ENCODE measurements around the gene MOG. TPM values are rescaled to one million over a fixed set of nuclear protein-coding genes. Genes with fewer than 3 reads are reported as not detected.

The MOG gene
- total and polyA plus RNA-seq, 2 donors (not counting 1 experiment from before 2014, with no cell fraction given), result not detected

DNA sequence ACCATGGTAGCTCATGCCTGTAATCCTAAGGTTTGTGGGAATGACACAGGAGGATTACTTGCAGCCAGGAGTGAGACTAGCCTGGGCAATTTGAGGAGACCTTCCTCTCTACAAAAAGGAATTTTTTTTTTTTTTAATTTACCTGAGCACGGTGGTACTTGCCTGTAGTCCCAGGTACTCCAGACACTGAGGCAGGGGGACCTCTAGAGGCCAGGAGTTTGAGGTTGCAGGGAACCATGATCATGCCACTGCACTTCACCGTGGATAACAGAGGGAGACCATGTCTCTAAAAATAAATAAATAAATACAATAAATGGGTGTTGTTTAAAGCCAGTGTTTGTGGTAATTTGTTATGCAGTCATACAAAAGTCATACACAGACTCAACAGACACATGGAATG lies 64.0 kb downstream of the MOG start:
- intact Hi-C loops (cut with micrococcal nuclease), result loop anchor here (5.0 kb wide), 4 partner anchors 69 to 346 kb away; partner anchors contain the start of genes HLA-A and PPP1R11

More for the DNA sequence above, 64.0 kb downstream of the MOG start:
- Histone ChIP-seq H3K79me2 (ENCODE audit: control insufficient read depth, insufficient read depth, low read length) (peaks cover 45% of the 10 kb centered on the region), H3K9ac (ENCODE audit: low read length) (no peak overlapping the region), H3K4me1 (ENCODE audit: control insufficient read depth in 2 of 2, insufficient read depth in 2 of 2, low read length in 2 of 2) (peaks cover 21 to 28% of the 10 kb centered on the region in 2 donors), H3K36me3 (replicated peaks in 1 of 2; ENCODE audit: control extremely low read depth in 1 of 2, control insufficient read depth in 1 of 2, extremely low read depth in 1 of 2, insufficient read depth in 2 of 2, low read length in 1 of 2) (peaks cover 0 to 22% of the 10 kb centered on the region in 2 experiments), H3K4me3 (ENCODE audit: control extremely low read depth in 1 of 5, extremely low read depth in 1 of 5, insufficient read depth in 1 of 5, low read depth in 2 of 5, low read length in 4 of 5) (no peak overlapping the region), H3K27me3 (replicated peaks in 1 of 4; ENCODE audit: control extremely low read depth in 1 of 4, control insufficient read depth in 3 of 4, insufficient read depth in 4 of 4, low read length in 3 of 4) (no peaks in the 10 kb centered on the region), H2AFZ (ENCODE audit: insufficient read depth, low read depth, low read length, poor library complexity, severe bottlenecking) (no peak overlapping the region), H4K20me1 (ENCODE audit: control insufficient read depth, insufficient read depth, low read length, poor library complexity, severe bottlenecking) (peaks cover 24% of the 10 kb centered on the region), H3K9me3 (ENCODE audit: control extremely low read depth in 1 of 3, control insufficient read depth in 2 of 3, insufficient read depth in 1 of 3, low read length in 2 of 3) (no peaks in the 10 kb centered on the region), H3K4me2 (replicated peaks; ENCODE audit: low read depth, low read length, poor library complexity, severe bottlenecking) (no peak overlapping the region), H3K27ac (ENCODE audit: low read length in 2 of 2) (no peak overlapping the region)
- no peaks in the 10 kb centered on the region for H3K27me3 Mint-ChIP-seq
- no peak overlapping the region for H3K27ac Mint-ChIP-seq
- H3K9me3 Mint-ChIP-seq (ENCODE audit: insufficient read depth), result no peaks in the 10 kb centered on the region
- DNase-seq, result no peak
- H3K4me1 Mint-ChIP-seq, result peaks cover 31% of the 10 kb centered on the region
- ChIA-PET POLR2A (interaction anchor here (0.6 kb wide), 1 partner anchor 1322 kb away, joined by 3 read pairs; no protein-coding TSS in a partner anchor), CTCF (interaction anchor here (0.7 kb wide), 1 partner anchor 22 kb away, joined by 3 read pairs; no protein-coding TSS in a partner anchor)
- no peak overlapping the region for H3K4me3 Mint-ChIP-seq
- 43% methylated on average over 1 of the region's 2 CpGs for WGBS (ENCODE audit: insufficient coverage)
- no peak for ATAC-seq (ENCODE audit: low read depth)
- TF ChIP-seq, protein P1, sequence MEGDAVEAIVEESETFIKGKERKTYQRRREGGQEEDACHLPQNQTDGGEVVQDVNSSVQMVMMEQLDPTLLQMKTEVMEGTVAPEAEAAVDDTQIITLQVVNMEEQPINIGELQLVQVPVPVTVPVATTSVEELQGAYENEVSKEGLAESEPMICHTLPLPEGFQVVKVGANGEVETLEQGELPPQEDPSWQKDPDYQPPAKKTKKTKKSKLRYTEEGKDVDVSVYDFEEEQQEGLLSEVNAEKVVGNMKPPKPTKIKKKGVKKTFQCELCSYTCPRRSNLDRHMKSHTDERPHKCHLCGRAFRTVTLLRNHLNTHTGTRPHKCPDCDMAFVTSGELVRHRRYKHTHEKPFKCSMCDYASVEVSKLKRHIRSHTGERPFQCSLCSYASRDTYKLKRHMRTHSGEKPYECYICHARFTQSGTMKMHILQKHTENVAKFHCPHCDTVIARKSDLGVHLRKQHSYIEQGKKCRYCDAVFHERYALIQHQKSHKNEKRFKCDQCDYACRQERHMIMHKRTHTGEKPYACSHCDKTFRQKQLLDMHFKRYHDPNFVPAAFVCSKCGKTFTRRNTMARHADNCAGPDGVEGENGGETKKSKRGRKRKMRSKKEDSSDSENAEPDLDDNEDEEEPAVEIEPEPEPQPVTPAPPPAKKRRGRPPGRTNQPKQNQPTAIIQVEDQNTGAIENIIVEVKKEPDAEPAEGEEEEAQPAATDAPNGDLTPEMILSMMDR (IDR thresholded peaks at IDR 0.05), result no peak
- no peak for TF ChIP-seq EZH2 (IDR thresholded peaks at IDR 0.05; ENCODE audit: borderline replicate concordance, insufficient read depth, low read depth, low read length, poor library complexity, severe bottlenecking)

Small RNA genes lying within 50 kb of the gene (small RNA-seq; reads per million reads assigned to genes)
- gene SUMO2P1 (ENCODE audit: insufficient read length, low read depth, low replicate concordance), result not detected

Other genes with a start within 250 kb of the MOG start
- not detected in 2 replicates for gene OR12D1, start 242.2 kb upstream of the MOG start, total RNA-seq
- gene OR12D1, start 242.2 kb upstream of the MOG start, polyA plus RNA-seq, result not detected in 2 replicates
- not detected in 2 replicates for gene OR10C1, start 217.8 kb upstream of the MOG start, total RNA-seq
- not detected in 2 replicates for gene OR10C1, start 217.8 kb upstream of the MOG start, polyA plus RNA-seq
- not detected in 2 replicates for gene OR11A1, start 200.0 kb upstream of the MOG start, total RNA-seq
- gene OR11A1, start 200.0 kb upstream of the MOG start, polyA plus RNA-seq, result not detected in 2 replicates
- gene OR2H1, start 199.9 kb upstream of the MOG start, total RNA-seq, result not detected in 2 replicates
- not detected in 2 replicates for gene OR2H1, start 199.9 kb upstream of the MOG start, polyA plus RNA-seq
- not detected in 2 replicates for gene MAS1L, start 169.1 kb upstream of the MOG start, total RNA-seq
- not detected in 2 replicates for gene MAS1L, start 169.1 kb upstream of the MOG start, polyA plus RNA-seq
- gene UBD, start 97.4 kb upstream of the MOG start, total RNA-seq, result not detected in 2 replicates
- not detected in 2 replicates for gene UBD, start 97.4 kb upstream of the MOG start, polyA plus RNA-seq
- gene OR2H2, start 72.0 kb upstream of the MOG start, total RNA-seq, result not detected in 2 replicates
- gene OR2H2, start 72.0 kb upstream of the MOG start, polyA plus RNA-seq, result not detected in 2 replicates
- 188 and 198 TPM in 2 replicates for gene GABBR1, start 23.9 kb upstream of the MOG start, total RNA-seq
- 241 and 246 TPM in 2 replicates for gene GABBR1, start 23.9 kb upstream of the MOG start, polyA plus RNA-seq
- 5.0 and 5.1 TPM in 2 replicates for gene ZFP57, start 24.1 kb downstream of the MOG start, total RNA-seq
- 0.39 and 2.3 TPM in 2 replicates for gene ZFP57, start 24.1 kb downstream of the MOG start, polyA plus RNA-seq
- gene HLA-F, start 66.3 kb downstream of the MOG start, total RNA-seq, result 895 and 911 TPM in 2 replicates
- 979 and 1,409 TPM in 2 replicates for gene HLA-F, start 66.3 kb downstream of the MOG start, polyA plus RNA-seq
- gene HLA-G, start 170.7 kb downstream of the MOG start, total RNA-seq, result 6.4 and 8.8 TPM in 2 replicates
- gene HLA-G, start 170.7 kb downstream of the MOG start, polyA plus RNA-seq, result 1.2 and 3.2 TPM in 2 replicates

All from B cell (primary cell).